ENCODE measurements around the gene SMAP1. TPM values are rescaled to one million over a fixed set of nuclear protein-coding genes. Genes with fewer than 3 reads are reported as not detected.

SMAP1 gene
- total and polyA plus RNA-seq, 12 donors = 11.3 to 39.8 (median 24.2) TPM

DNA sequence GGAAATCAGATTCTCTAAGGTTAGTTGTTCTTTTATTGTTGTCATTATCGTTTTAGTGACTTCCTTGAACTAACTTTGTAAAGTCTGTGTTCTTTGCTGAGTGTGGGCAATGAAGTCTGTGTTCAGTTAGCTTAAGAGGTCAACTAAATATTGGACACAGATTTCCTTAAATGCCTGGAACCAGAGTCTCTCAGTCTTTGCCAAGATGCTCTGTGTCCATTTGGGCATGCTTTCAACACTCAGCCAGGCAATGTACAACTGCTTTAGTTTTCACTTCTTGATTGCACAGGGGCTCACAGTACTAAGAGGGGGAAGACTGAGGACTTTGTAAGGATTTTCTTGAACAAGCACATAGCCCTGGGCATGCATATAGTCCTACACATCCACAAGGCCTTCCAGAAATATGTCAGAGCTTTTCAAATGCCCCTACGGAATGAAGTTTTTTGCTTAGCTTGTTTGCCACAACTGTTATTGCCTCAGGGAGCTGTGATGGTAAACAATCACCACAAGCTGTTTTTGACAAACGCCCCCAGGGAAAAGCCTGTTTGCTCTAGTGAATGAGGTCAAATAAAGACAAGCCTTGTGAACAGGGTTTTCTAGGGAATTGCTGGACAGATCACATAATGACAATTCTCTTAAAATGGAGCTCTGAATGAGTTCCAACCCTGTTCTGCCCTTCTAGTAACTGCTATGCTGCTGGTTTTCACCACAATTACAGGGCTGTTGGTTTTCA, 206.7 kb downstream of the SMAP1 start:
- Histone ChIP-seq H3K4me3 (no peak overlapping the region), H3K27ac (no peak overlapping the region), H3K9me3 (replicated peaks in 1 of 3) (peaks cover 0 to 9% (median 0%) of the 10 kb centered on the region in 3 donors), H3K27me3 (no peaks in the 10 kb centered on the region), H3K36me3 (replicated peaks in 1 of 2) (no peaks in the 10 kb centered on the region), H3K4me1 (replicated peaks in 1 of 2) (no peaks in the 10 kb centered on the region)
- intact Hi-C loops (cut with DNase I) = no loop called here
- DNase-seq = no peak
- 47 to 68% (median 55%) methylated on average over 3 of the region's 3 CpGs for WGBS, 4 donors
- no peak for TF ChIP-seq POLR2A (IDR thresholded peaks at IDR 0.05)
- TF ChIP-seq, protein P1, sequence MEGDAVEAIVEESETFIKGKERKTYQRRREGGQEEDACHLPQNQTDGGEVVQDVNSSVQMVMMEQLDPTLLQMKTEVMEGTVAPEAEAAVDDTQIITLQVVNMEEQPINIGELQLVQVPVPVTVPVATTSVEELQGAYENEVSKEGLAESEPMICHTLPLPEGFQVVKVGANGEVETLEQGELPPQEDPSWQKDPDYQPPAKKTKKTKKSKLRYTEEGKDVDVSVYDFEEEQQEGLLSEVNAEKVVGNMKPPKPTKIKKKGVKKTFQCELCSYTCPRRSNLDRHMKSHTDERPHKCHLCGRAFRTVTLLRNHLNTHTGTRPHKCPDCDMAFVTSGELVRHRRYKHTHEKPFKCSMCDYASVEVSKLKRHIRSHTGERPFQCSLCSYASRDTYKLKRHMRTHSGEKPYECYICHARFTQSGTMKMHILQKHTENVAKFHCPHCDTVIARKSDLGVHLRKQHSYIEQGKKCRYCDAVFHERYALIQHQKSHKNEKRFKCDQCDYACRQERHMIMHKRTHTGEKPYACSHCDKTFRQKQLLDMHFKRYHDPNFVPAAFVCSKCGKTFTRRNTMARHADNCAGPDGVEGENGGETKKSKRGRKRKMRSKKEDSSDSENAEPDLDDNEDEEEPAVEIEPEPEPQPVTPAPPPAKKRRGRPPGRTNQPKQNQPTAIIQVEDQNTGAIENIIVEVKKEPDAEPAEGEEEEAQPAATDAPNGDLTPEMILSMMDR (IDR thresholded peaks at IDR 0.05) = no peak

DNA sequence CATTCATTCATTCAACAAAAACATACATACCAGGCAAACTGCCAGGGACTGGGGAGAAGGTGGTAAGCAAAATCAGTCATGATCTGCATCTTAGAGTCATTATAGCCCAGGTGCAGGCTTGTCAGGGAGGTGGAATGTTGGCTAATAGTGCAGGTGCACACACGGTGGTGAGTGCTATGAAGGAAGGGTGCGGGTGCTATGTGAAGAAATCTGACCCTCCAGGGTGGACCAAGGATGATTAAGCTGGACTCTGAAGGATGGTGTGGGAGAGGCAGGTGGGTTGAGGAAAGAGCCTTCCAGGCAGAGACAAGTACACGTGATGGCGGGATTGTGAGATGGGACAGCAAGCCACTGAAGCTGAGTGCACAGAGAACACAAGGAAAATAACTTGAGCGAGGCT, 211.8 kb downstream of the SMAP1 start:
- Histone ChIP-seq H3K27ac (no peak overlapping the region), H3K27me3 (no peaks in the 10 kb centered on the region), H3K4me1 (replicated peaks in 1 of 2) (no peaks in the 10 kb centered on the region), H3K4me3 (no peak overlapping the region), H3K9me3 (replicated peaks in 1 of 3) (no peaks in the 10 kb centered on the region), H3K36me3 (replicated peaks in 1 of 2) (no peaks in the 10 kb centered on the region)
- TF ChIP-seq, protein P1 (IDR thresholded peaks at IDR 0.05) = no peak
- no peak for TF ChIP-seq POLR2A (IDR thresholded peaks at IDR 0.05)
- intact Hi-C loops (cut with DNase I) = no loop called here
- 80 to 85% (median 84%) methylated on average over 5 of the region's 5 CpGs for WGBS, 4 donors
- DNase-seq = no peak

DNA sequence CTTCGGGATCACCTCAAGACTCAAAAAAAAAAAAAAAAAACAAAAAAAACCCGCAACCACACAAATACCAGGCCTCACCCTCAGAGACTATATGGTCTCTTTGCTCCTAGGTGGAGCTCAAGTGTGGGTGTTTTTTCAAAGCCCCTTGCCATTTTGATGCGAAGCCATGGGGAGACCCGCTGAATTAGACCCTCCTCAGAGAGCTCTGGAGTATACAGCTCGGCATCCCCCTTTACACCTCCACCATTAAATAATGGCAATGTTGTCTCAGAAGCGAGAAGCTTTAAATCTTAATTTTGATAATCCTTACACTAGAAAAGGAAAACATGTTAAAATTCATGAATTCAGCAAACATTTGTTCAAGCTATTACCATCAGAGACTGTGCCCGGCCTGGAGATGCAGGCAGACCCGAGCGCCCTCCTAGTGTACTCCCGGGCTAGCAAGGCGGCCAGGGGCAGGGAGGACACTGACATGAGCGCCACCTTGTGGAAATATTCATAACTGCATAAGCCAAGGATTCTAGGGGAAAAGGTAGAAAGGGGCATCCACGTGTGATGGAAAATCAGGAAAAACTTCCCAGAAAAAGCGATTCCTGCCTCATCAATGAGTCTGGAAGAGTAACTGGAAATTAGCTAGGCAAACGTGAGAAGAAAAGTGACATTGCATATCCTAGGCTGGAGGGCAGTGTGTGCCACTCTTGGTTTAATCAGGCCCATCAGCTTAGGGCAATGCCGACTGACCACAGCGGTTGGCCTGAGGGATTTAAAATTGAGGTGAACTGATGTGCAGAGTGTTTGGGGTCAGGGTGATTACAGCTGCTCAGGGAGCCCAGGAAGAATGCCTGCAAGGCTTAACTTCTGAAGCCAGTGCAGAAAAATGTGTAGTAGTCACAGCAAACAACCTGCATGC, 216.6 kb downstream of the SMAP1 start:
- H3K4me3 ChIP-seq = no peak overlapping the region
- H3K9me3 ChIP-seq (replicated peaks in 1 of 3) = no peaks in the 10 kb centered on the region
- intact Hi-C loops (cut with DNase I) = loop anchor here in 1 of 2 donors (2.0 kb wide), 1 partner anchor 178 kb away; no protein-coding TSS in a partner anchor
- peak; percentile 44 to 78 (median 67) for DNase-seq
- H3K27me3 ChIP-seq = no peaks in the 10 kb centered on the region
- no peaks in the 10 kb centered on the region for H3K36me3 ChIP-seq (replicated peaks in 1 of 2)
- H3K27ac ChIP-seq = no peak overlapping the region
- no peak for TF ChIP-seq POLR2A (IDR thresholded peaks at IDR 0.05)
- TF ChIP-seq, protein P1 (IDR thresholded peaks at IDR 0.05) = peak; percentile 88 to 98 (median 91)
- H3K4me1 ChIP-seq (replicated peaks in 1 of 2) = no peaks in the 10 kb centered on the region
- 36 to 40% (median 39%) methylated on average over 17 of the region's 17 CpGs for WGBS, 4 donors

DNA sequence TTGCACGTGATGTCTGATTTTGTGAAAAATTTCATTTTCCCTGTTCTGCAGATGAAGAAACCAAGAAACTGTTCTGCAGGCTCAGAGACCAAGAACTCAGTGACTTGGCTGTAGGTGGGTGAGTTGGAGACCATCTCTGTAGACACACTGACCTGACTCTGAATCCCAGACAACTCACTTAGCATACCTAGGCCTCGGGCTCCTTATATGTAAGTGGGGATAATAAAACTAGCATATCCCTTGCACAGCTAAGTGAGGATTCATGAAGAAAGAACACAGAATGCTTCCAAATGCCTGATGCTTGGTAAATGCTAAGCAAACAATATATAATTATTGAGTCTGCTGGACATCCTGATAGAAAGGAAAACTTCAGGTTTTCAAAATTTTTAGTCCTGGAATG, 218.4 kb downstream of the SMAP1 start:
- no peaks in the 10 kb centered on the region for H3K9me3 ChIP-seq (replicated peaks in 1 of 3)
- intact Hi-C loops (cut with DNase I) = loop anchor here in 1 of 2 donors (5.0 kb wide), 1 partner anchor 184 kb away; no protein-coding TSS in a partner anchor
- no peaks in the 10 kb centered on the region for H3K27me3 ChIP-seq
- no peak overlapping the region for H3K27ac ChIP-seq
- no peaks in the 10 kb centered on the region for H3K4me1 ChIP-seq (replicated peaks in 1 of 2)
- no peaks in the 10 kb centered on the region for H3K36me3 ChIP-seq (replicated peaks in 1 of 2)
- H3K4me3 ChIP-seq = no peak overlapping the region
- DNase-seq = no peak
- TF ChIP-seq POLR2A (IDR thresholded peaks at IDR 0.05) = no peak
- TF ChIP-seq, protein P1 (IDR thresholded peaks at IDR 0.05) = no peak
- 77 to 88% (median 87%) methylated on average over 2 of the region's 2 CpGs for WGBS, 4 donors

Measured in adrenal gland (tissue), 12 donors.